HEK293 (cell line): ENCODE results near the gene TRAF4.

ENCODE experiments used
- CTCF ChIP-seq: fragments of 450-650 bp; formaldehyde crosslinking; IDR thresholded peaks from 2 replicates; pipeline ENCODE4 v1.5.1; 2016; ENCODE audit warnings: missing biosample characterization, missing genetic modification characterization
- GLIS1 ChIP-seq: fragments of 450-650 bp; formaldehyde crosslinking; IDR thresholded peaks from 2 replicates; pipeline ENCODE4 v1.5.1; 2016; ENCODE audit warnings: missing biosample characterization, missing genetic modification characterization
- KLF10 ChIP-seq: fragments of 450-650 bp; IDR thresholded peaks from 2 replicates; pipeline ENCODE4 v1.5.1; 2018; ENCODE audit warnings: missing biosample characterization, mild to moderate bottlenecking, missing genetic modification characterization
- KLF8 ChIP-seq: fragments of 450-650 bp; formaldehyde crosslinking; IDR thresholded peaks from 2 replicates; pipeline ENCODE4 v1.5.1; 2016; ENCODE audit warnings: missing biosample characterization, missing genetic modification characterization
- REPIN1 ChIP-seq: fragments of 450-650 bp; formaldehyde crosslinking; IDR thresholded peaks from 2 replicates; pipeline ENCODE4 v1.5.1; 2017; ENCODE audit warnings: missing biosample characterization, missing genetic modification characterization, low read depth
- ZBTB48 ChIP-seq: fragments of 450-650 bp; formaldehyde crosslinking; IDR thresholded peaks from 2 replicates; pipeline ENCODE4 v1.5.1; 2016; ENCODE audit warnings: missing biosample characterization, missing genetic modification characterization
- ZBTB6 ChIP-seq: fragments of 450-650 bp; formaldehyde crosslinking; IDR thresholded peaks from 2 replicates; pipeline ENCODE4 v1.5.1; 2017; ENCODE audit warnings: missing biosample characterization, missing genetic modification characterization
- ZEB2 ChIP-seq: fragments of 450-650 bp; formaldehyde crosslinking; IDR thresholded peaks from 2 replicates; pipeline ENCODE4 v1.5.1; 2016; ENCODE audit warnings: missing biosample characterization, missing genetic modification characterization
- ZFP41 ChIP-seq: fragments of 450-650 bp; formaldehyde crosslinking; IDR thresholded peaks from 2 replicates; pipeline ENCODE4 v1.5.1; 2016; ENCODE audit warnings: missing biosample characterization, missing genetic modification characterization, borderline replicate concordance
- ZFP69B ChIP-seq: fragments of 450-650 bp; formaldehyde crosslinking; IDR thresholded peaks from 2 replicates; pipeline ENCODE4 v1.5.1; 2016; ENCODE audit warnings: missing biosample characterization, missing genetic modification characterization
- ZNF10 ChIP-seq: fragments of 450-650 bp; formaldehyde crosslinking; IDR thresholded peaks from 2 replicates; pipeline ENCODE4 v1.5.1; 2017; ENCODE audit warnings: missing biosample characterization, missing genetic modification characterization
- ZNF2 ChIP-seq: fragments of 450-650 bp; formaldehyde crosslinking; IDR thresholded peaks from 2 replicates; pipeline ENCODE4 v1.5.1; 2016; ENCODE audit warnings: missing biosample characterization, missing genetic modification characterization
- ZNF354C ChIP-seq: fragments of 450-650 bp; formaldehyde crosslinking; IDR thresholded peaks from 2 replicates; pipeline ENCODE4 v1.5.1; 2016; ENCODE audit warnings: missing biosample characterization, missing genetic modification characterization, low read depth, borderline replicate concordance
- ZNF362 ChIP-seq: fragments of 450-650 bp; formaldehyde crosslinking; IDR thresholded peaks from 2 replicates; pipeline ENCODE4 v1.5.1; 2016; ENCODE audit warnings: missing biosample characterization, missing genetic modification characterization
- ZNF391 ChIP-seq: fragments of 450-650 bp; formaldehyde crosslinking; IDR thresholded peaks from 2 replicates; pipeline ENCODE4 v1.5.1; 2016; ENCODE audit warnings: low read depth, missing biosample characterization, missing genetic modification characterization, borderline replicate concordance
- ZNF449 ChIP-seq: fragments of 450-650 bp; formaldehyde crosslinking; IDR thresholded peaks from 2 replicates; pipeline ENCODE4 v1.5.1; 2017; ENCODE audit warnings: missing biosample characterization, mild to moderate bottlenecking, missing genetic modification characterization, moderate library complexity
- ZNF626 ChIP-seq: fragments of 450-650 bp; sonication (Bioruptor Pico); formaldehyde crosslinking; IDR thresholded peaks from 2 replicates; pipeline ENCODE4 v1.5.1; 2018; ENCODE audit warnings: missing biosample characterization, missing genetic modification characterization, inconsistent platforms
- ZNF629 ChIP-seq: fragments of 450-650 bp; formaldehyde crosslinking; IDR thresholded peaks from 2 replicates; pipeline ENCODE4 v1.5.1; 2017; ENCODE audit warnings: missing biosample characterization, missing genetic modification characterization
- ZNF639 ChIP-seq: fragments of 450-650 bp; formaldehyde crosslinking; IDR thresholded peaks from 2 replicates; pipeline ENCODE4 v1.5.1; 2016; ENCODE audit warnings: missing biosample characterization, missing genetic modification characterization
- ZNF654 ChIP-seq: fragments of 450-650 bp; formaldehyde crosslinking; IDR thresholded peaks from 2 replicates; pipeline ENCODE4 v1.5.1; 2016; ENCODE audit warnings: low read depth, missing biosample characterization, missing genetic modification characterization
- ZNF660 ChIP-seq: fragments of 450-650 bp; IDR thresholded peaks from 2 replicates; pipeline ENCODE4 v1.5.1; 2018; ENCODE audit warnings: missing biosample characterization, mild to moderate bottlenecking, missing genetic modification characterization
- ZNF76 ChIP-seq: fragments of 450-650 bp; formaldehyde crosslinking; IDR thresholded peaks from 2 replicates; pipeline ENCODE4; 2016; ENCODE audit warnings: low read depth, missing biosample characterization, missing genetic modification characterization, borderline replicate concordance
- ZNF785 ChIP-seq: fragments of 450-650 bp; formaldehyde crosslinking; IDR thresholded peaks from 2 replicates; pipeline ENCODE4 v1.5.1; 2016; ENCODE audit warnings: missing biosample characterization, missing genetic modification characterization
- ZSCAN30 ChIP-seq: fragments of 450-650 bp; IDR thresholded peaks from 2 replicates; pipeline ENCODE4 v1.5.1; 2018; ENCODE audit warnings: missing biosample characterization, mild to moderate bottlenecking, missing genetic modification characterization, moderate library complexity
- ZXDB ChIP-seq: fragments of 450-650 bp; formaldehyde crosslinking; IDR thresholded peaks from 2 replicates; pipeline ENCODE4 v1.5.1; 2016; ENCODE audit warnings: missing biosample characterization, missing genetic modification characterization

TRAF4 gene

GRCh38 chr17:28750178-28751047 lies 6.6 kb downstream of the TRAF4 start (continued):
- TF ChIP-seq ZEB2 (tag by site-specific recombination), result no peak; the same call in none of the 2 replicates
- TF ChIP-seq ZNF639 (tag by site-specific recombination), result no peak
- TF ChIP-seq ZSCAN30 (tag by site-specific recombination), result peak; percentile 96
- TF ChIP-seq CTCF (tag by site-specific recombination), result peak; percentile 96
- TF ChIP-seq KLF8, result 0 out of 2 replicates have a peak, but pooled peaks have one; percentile 43
- peak; percentile 39; the same call in 1 of the 2 replicates for TF ChIP-seq GLIS1 (tag by site-specific recombination)
- no peak for TF ChIP-seq ZNF626 (tag by site-specific recombination)
- TF ChIP-seq ZNF362 (tag by site-specific recombination), result no peak
- TF ChIP-seq ZBTB6, result no peak
- no peak for TF ChIP-seq REPIN1 (tag by site-specific recombination)
- peak; percentile 51 for TF ChIP-seq ZNF629 (tag by site-specific recombination)
- TF ChIP-seq ZNF2, result peak; percentile 61; the same call in 1 of the 2 replicates
- TF ChIP-seq ZFP69B (tag by site-specific recombination), result peak; percentile 43; the same call in 1 of the 2 replicates
- TF ChIP-seq ZNF10, result peak; percentile 26; the same call in 1 of the 2 replicates
- TF ChIP-seq ZNF76 (tag by site-specific recombination), result 0 out of 2 replicates have a peak, but pooled peaks have one; percentile 20
- TF ChIP-seq ZNF391 (tag by site-specific recombination), result 0 out of 2 replicates have a peak, but pooled peaks have one; percentile 32
- TF ChIP-seq ZNF660 (tag by site-specific recombination), result peak; percentile 96
- TF ChIP-seq ZNF785 (tag by site-specific recombination), result no peak
- TF ChIP-seq ZNF354C (tag by site-specific recombination), result no peak
- no peak for TF ChIP-seq ZXDB (tag by site-specific recombination)
- peak; percentile 58; the same call in 1 of the 2 replicates for TF ChIP-seq KLF10
- peak; percentile 92 for TF ChIP-seq ZNF449
- TF ChIP-seq ZFP41, result no peak
- peak; percentile 82 for TF ChIP-seq ZNF654 (tag by site-specific recombination)
- TF ChIP-seq ZBTB48 (tag by site-specific recombination), result peak; percentile 93
